ENCODE results near the gene TMEM63A. TPM values are rescaled to one million over a fixed set of nuclear protein-coding genes. Genes with fewer than 3 reads are reported as not detected.

TMEM63A gene
- total RNA-seq, 1 experiment from 2014 or later = 31.4 TPM

DNA sequence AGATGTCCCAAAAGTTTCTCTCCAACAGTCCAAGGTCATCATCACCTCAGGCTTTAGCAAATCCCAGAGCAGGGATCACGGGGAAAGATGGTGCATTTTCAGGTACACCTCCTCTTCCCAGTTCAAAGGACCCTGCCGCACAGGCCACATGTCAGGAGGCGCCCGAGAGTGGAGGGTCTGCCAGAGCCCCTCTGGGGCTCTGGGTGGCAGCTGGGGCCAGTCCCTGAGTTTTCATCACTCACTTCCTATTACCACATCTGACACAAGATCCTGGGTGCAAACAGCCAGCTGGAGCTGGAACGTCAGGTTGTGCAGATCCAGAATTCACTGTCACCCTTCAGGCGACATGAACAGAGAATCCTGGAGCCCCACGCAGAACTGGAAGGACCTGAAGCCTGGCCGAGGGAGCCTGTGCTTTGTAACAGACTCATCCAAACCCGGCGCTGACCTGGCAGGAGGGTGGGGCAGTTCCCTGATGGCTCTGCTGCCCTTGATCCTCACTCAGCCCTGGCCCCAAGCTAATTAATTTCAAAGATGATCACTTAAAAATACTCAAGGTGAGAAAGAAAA lies 8.8 kb downstream of the TMEM63A start:
- intact Hi-C loops (cut with micrococcal nuclease; ENCODE audit: unreplicated experiment) = no loop called here
- Histone ChIP-seq H3K4me1 (ENCODE audit: control insufficient read depth, insufficient read depth, low read length) (peaks cover 20% of the 10 kb centered on the region), H3K27ac (ENCODE audit: low read length) (no peak overlapping the region), H3K27me3 (ENCODE audit: control insufficient read depth, insufficient read depth, low read length) (no peaks in the 10 kb centered on the region), H3K9me3 (ENCODE audit: control insufficient read depth, insufficient read depth, low read depth, low read length) (no peaks in the 10 kb centered on the region), H3K36me3 (ENCODE audit: control insufficient read depth, insufficient read depth, low read length) (no peaks in the 10 kb centered on the region), H3K4me3 (ENCODE audit: low read depth in 2 of 2, low read length in 2 of 2) (no peak overlapping the region)
- no peak for ATAC-seq
- no peak for TF ChIP-seq REST (IDR thresholded peaks at IDR 0.05; ENCODE audit: insufficient read depth in 1 of 2, low read depth in 2 of 2, low read length in 1 of 2)
- no peak for TF ChIP-seq TCF7L2 (IDR thresholded peaks at IDR 0.05; ENCODE audit: low read depth, low read length)
- no peak for TF ChIP-seq SIN3A (IDR thresholded peaks at IDR 0.05; ENCODE audit: borderline replicate concordance, insufficient read depth, low read depth, low read length)
- TF ChIP-seq POLR2AphosphoS5 (IDR thresholded peaks at IDR 0.05; ENCODE audit: low read depth, low read length) = no peak
- TF ChIP-seq, protein P1, sequence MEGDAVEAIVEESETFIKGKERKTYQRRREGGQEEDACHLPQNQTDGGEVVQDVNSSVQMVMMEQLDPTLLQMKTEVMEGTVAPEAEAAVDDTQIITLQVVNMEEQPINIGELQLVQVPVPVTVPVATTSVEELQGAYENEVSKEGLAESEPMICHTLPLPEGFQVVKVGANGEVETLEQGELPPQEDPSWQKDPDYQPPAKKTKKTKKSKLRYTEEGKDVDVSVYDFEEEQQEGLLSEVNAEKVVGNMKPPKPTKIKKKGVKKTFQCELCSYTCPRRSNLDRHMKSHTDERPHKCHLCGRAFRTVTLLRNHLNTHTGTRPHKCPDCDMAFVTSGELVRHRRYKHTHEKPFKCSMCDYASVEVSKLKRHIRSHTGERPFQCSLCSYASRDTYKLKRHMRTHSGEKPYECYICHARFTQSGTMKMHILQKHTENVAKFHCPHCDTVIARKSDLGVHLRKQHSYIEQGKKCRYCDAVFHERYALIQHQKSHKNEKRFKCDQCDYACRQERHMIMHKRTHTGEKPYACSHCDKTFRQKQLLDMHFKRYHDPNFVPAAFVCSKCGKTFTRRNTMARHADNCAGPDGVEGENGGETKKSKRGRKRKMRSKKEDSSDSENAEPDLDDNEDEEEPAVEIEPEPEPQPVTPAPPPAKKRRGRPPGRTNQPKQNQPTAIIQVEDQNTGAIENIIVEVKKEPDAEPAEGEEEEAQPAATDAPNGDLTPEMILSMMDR (IDR thresholded peaks at IDR 0.05) = no peak
- POLR2A ChIA-PET = interaction anchor here (0.5 kb wide), 1 partner anchor 110 kb away, joined by 3 read pairs; no protein-coding TSS in a partner anchor
- CTCF ChIA-PET = no interaction called here
- DNase-seq (ENCODE audit: low read depth, low spot score) = no peak
- BruUV-seq (replicated peaks) = no TSS peak
- in situ Hi-C loops (cut with HindIII; ENCODE audit: low pct_unique_long_range_greater_than_20kb, low sequenced_read_pairs) = no loop called here

DNA sequence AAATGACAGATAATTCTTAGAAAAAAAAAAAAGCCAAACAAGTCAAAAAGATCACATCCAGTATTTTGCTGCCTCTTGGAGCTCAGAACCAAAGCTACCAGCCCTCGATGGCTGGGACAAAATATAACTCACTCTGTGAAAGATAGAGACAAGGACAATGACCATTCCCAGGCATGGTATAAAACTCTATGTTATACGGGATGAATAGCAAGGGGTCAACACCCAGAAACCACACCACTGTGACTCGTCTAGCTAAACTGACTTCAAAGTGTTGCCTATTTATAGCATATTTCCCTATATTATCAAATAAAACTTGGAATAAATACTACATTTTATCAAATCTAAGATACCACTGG lies 10.1 kb downstream of the TMEM63A start:
- intact Hi-C loops (cut with micrococcal nuclease; ENCODE audit: unreplicated experiment) (no loop called here), in situ Hi-C loops (cut with HindIII; ENCODE audit: low pct_unique_long_range_greater_than_20kb, low sequenced_read_pairs) (no loop called here)
- DNase-seq (ENCODE audit: low read depth, low spot score) (no peak), ATAC-seq (no peak)
- TF ChIP-seq REST (IDR thresholded peaks at IDR 0.05; ENCODE audit: insufficient read depth in 1 of 2, low read depth in 2 of 2, low read length in 1 of 2) (no peak), SIN3A (IDR thresholded peaks at IDR 0.05; ENCODE audit: borderline replicate concordance, insufficient read depth, low read depth, low read length) (no peak), TCF7L2 (IDR thresholded peaks at IDR 0.05; ENCODE audit: low read depth, low read length) (no peak), POLR2AphosphoS5 (IDR thresholded peaks at IDR 0.05; ENCODE audit: low read depth, low read length) (no peak)
- TF ChIP-seq, protein P1 (IDR thresholded peaks at IDR 0.05) = no peak
- Histone ChIP-seq H3K27ac (ENCODE audit: low read length) (no peak overlapping the region), H3K36me3 (ENCODE audit: control insufficient read depth, insufficient read depth, low read length) (no peaks in the 10 kb centered on the region), H3K4me1 (ENCODE audit: control insufficient read depth, insufficient read depth, low read length) (peaks cover 14% of the 10 kb centered on the region), H3K9me3 (ENCODE audit: control insufficient read depth, insufficient read depth, low read depth, low read length) (no peaks in the 10 kb centered on the region), H3K27me3 (ENCODE audit: control insufficient read depth, insufficient read depth, low read length) (no peaks in the 10 kb centered on the region), H3K4me3 (ENCODE audit: low read depth in 2 of 2, low read length in 2 of 2) (no peak overlapping the region)
- ChIA-PET POLR2A (interaction anchor here (0.7 kb wide), 1 partner anchor 10 kb away, joined by 5 read pairs; the partner anchor contains the start of gene TMEM63A), CTCF (interaction anchor here (0.6 to 0.7 kb wide), 2 partner anchors 60 to 209 kb away, joined by 6 to 9 read pairs; no protein-coding TSS in a partner anchor)
- BruUV-seq (replicated peaks) = no TSS peak

Measured in Panc1 (cell line).